Testis (tissue), 2 donors: ENCODE results near the gene HMCES.

Source experiments
- CTCF ChIP-seq, 3 experiments: fragments of 450-650 bp in 2 of 3; fragments of 200-600 bp in 1 of 3; sonication (generic) in 1 of 3; IDR thresholded peaks; one replicate each; pipeline ENCODE4 v1.5.1; 2016 to 2019; ENCODE audit warnings: antibody characterized with exemption in 3 of 3, mild to moderate bottlenecking in 2 of 3, moderate library complexity in 1 of 3
- POLR2A ChIP-seq: fragments of 450-650 bp; IDR thresholded peaks from one replicate; pipeline ENCODE4 v1.6.1; 2017; ENCODE audit warnings: antibody characterized with exemption, mild to moderate bottlenecking, moderate library complexity

- TF ChIP-seq CTCF (IDR thresholded peaks at IDR 0.05) = no peak
- TF ChIP-seq POLR2A = no peak
These were observed 25.9 kb upstream of the HMCES start for GRCh38 chr3:129252748-129253147.
